HG02943 (cell line): ENCODE data around the gene CNR2.
"Not testable (repeated sequence)": the region's sequence is repeated elsewhere in the genome, so short reads cannot be mapped to it uniquely, and the experiment has no call there.

Source experiments
- ATAC-seq: cut with Tn5 transposase; IDR thresholded peaks from one replicate; pipeline ENCODE4 v1.9.1; 2021; ENCODE audit warnings: mild to moderate bottlenecking, low read depth, moderate library complexity; ENCODE audit not compliant: unreplicated experiment

Gene CNR2

GRCh38 chr1:23843644-23844043 is 69.5 kb downstream of the CNR2 start:
- ATAC-seq, result no peak

- no peak for ATAC-seq
Observed at GRCh38 chr1:23838401-23838866, 74.7 kb downstream of the CNR2 start.

GRCh38 chr1:23837908-23838307 is 75.3 kb downstream of the CNR2 start:
- no peak for ATAC-seq

- no peak for ATAC-seq
Observed at GRCh38 chr1:23836037-23836436, 77.1 kb downstream of the CNR2 start.

- not testable (repeated sequence) for ATAC-seq
Observed at GRCh38 chr1:23834156-23834555, 79.0 kb downstream of the CNR2 start.

- ATAC-seq, result no peak
Observed at GRCh38 chr1:23827717-23828116, 85.4 kb downstream of the CNR2 start.

- ATAC-seq, result not testable (repeated sequence)
Observed at GRCh38 chr1:23826590-23826989, 86.6 kb downstream of the CNR2 start.

GRCh38 chr1:23825762-23826522 is 87.2 kb downstream of the CNR2 start:
- ATAC-seq, result peak; percentile 18

- ATAC-seq, result peak; percentile 69
Observed at GRCh38 chr1:23825076-23825761, 87.9 kb downstream of the CNR2 start, which contains the start of gene HMGCL. Gene HMGCL, minus strand, starts transcription at chr1:23825429. Its CDS starts 14 bp downstream, at chr1:23825415.

GRCh38 chr1:23824711-23825075 is 88.5 kb downstream of the CNR2 start:
- ATAC-seq, result no peak

- ATAC-seq, result no peak
Observed at GRCh38 chr1:23823767-23824166, 89.4 kb downstream of the CNR2 start.
